ENCODE measurements around the gene MARK4.

MARK4 gene

GRCh38 chr19:45342911-45343310 is 91.8 kb downstream of the MARK4 start:
- no peak for DNase-seq

GRCh38 chr19:45344621-45345505 is 93.8 kb downstream of the MARK4 start:
- DNase-seq = no peak

GRCh38 chr19:45345506-45345860 is 94.4 kb downstream of the MARK4 start:
- no peak for DNase-seq

- no peak for DNase-seq
Measured at GRCh38 chr19:45346449-45346848, 95.4 kb downstream of the MARK4 start.

GRCh38 chr19:45347570-45348366 is 96.7 kb downstream of the MARK4 start:
- DNase-seq = no peak

GRCh38 chr19:45348367-45349125 is 97.5 kb downstream of the MARK4 start:
- no peak for DNase-seq

GRCh38 chr19:45349126-45349415 is 98.0 kb downstream of the MARK4 start:
- no peak for DNase-seq

- DNase-seq = no peak
Measured at GRCh38 chr19:45349430-45349941, 98.4 kb downstream of the MARK4 start.

GRCh38 chr19:45350477-45351058 is 99.5 kb downstream of the MARK4 start:
- DNase-seq = no peak

- DNase-seq = no peak
Measured at GRCh38 chr19:45351401-45351952, 100.4 kb downstream of the MARK4 start.

- DNase-seq = no peak
Measured at GRCh38 chr19:45352062-45352461, 101.0 kb downstream of the MARK4 start.

GRCh38 chr19:45352471-45352870 is 101.4 kb downstream of the MARK4 start:
- DNase-seq = no peak

- no peak for DNase-seq
Measured at GRCh38 chr19:45352914-45353796, 102.1 kb downstream of the MARK4 start.

- no peak for DNase-seq
Measured at GRCh38 chr19:45354241-45354842, 103.3 kb downstream of the MARK4 start.
